Lung (tissue), 12 donors: ENCODE results near the gene CACNA1G. TPM values are rescaled to one million over a fixed set of nuclear protein-coding genes. Genes with fewer than 3 reads are reported as not detected.
A peak's percentile ranks its signal among the peaks of the same experiment; 100 is the strongest.

Experiments
- ATAC-seq: fragments of 200-7000 bp; cut with Tn5 transposase; one replicate; pipeline ENCODE4 v1.9.1; 2020; ENCODE audit warnings: moderate number of reproducible peaks; ENCODE audit not compliant: insufficient read depth, low FRiP score
- DNase-seq, 3 donors: peaks; one replicate each; pipeline ENCODE4 v3.0.0-alpha.2; 2013 to 2017
- H3K27ac ChIP-seq, 2 donors: one replicate each; pipeline ENCODE4 v1.5.1; 2013; ENCODE audit warnings: mild to moderate bottlenecking in 2 of 2, moderate library complexity in 2 of 2, control low read depth in 1 of 2, inconsistent platforms in 1 of 2, low read depth in 1 of 2, low read length in 1 of 2
- H3K27me3 ChIP-seq, 3 donors: one replicate each; pipeline ENCODE4 v1.5.1; 2013; ENCODE audit warnings: low read length in 2 of 3; ENCODE audit not compliant: control insufficient read depth in 3 of 3, insufficient read depth in 3 of 3
- H3K36me3 ChIP-seq, 4 donors: one replicate each; pipeline ENCODE4 v1.5.1; 2013; ENCODE audit warnings: low read length in 4 of 4, mild to moderate bottlenecking in 1 of 4, moderate library complexity in 1 of 4; ENCODE audit not compliant: control insufficient read depth in 4 of 4, insufficient read depth in 4 of 4
- H3K4me1 ChIP-seq, 5 donors: one replicate each; pipeline ENCODE4 v1.5.1; 2013; ENCODE audit warnings: low read length in 5 of 5, mild to moderate bottlenecking in 2 of 5, moderate library complexity in 1 of 5; ENCODE audit not compliant: control insufficient read depth in 5 of 5, insufficient read depth in 5 of 5
- H3K4me3 ChIP-seq: one replicate; pipeline ENCODE4 v1.5.1; 2013; ENCODE audit warnings: mild to moderate bottlenecking, control low read depth, moderate library complexity
- H3K9ac ChIP-seq, 2 donors: one replicate each; pipeline ENCODE4 v1.5.1; 2013; ENCODE audit warnings: low read length in 2 of 2, control low read depth in 1 of 2; ENCODE audit not compliant: insufficient read depth in 1 of 2
- H3K9me3 ChIP-seq, 4 donors: one replicate each; pipeline ENCODE4 v1.5.1; 2013; ENCODE audit warnings: low read length in 3 of 4, mild to moderate bottlenecking in 1 of 4, moderate library complexity in 1 of 4; ENCODE audit not compliant: control insufficient read depth in 4 of 4, insufficient read depth in 3 of 4
- CTCF ChIP-seq: IDR thresholded peaks from 2 replicates; pipeline ENCODE4 v1.5.1; 2012; ENCODE audit warnings: mild to moderate bottlenecking; ENCODE audit errors: control extremely low read depth, extremely low read depth
- WGBS, 2 donors: extraction: QIAGEN DNeasy Blood & Tissue Kit; methylation state at CpG; one replicate each; pipeline ENCODE4 v1.1.7; 2013; 5-methylcytosine and 5-hydroxymethylcytosine counted together
- polyA plus RNA-seq, 2 donors: library from polyadenylated mRNA; stranded (reverse); fragments of 200-250 nt; gene quantifications; one replicate each; pipeline ENCODE4 v1.2.1, GENCODE V29; 2013
- total RNA-seq, 2 donors: library from RNA; depleted of rRNA in 1 of 2; stranded (reverse); fragments of >200 nt in 1 of 2; gene quantifications; one replicate each; pipeline ENCODE4 v1.2.1, GENCODE V29; 2014 to 2021
- donor health status: control.
- donor health status: control.
- donor health status: Bipolar disorder and iron deficiency.
- donor health status: healthy.
- donor health status: DM: yes; HTN: yes; CAD: no.

CACNA1G gene
- total and polyA plus RNA-seq, 4 donors, result 0.14 to 3.6 (median 0.24) TPM

GRCh38 chr17:50656509-50656908 lies 96.0 kb downstream of the CACNA1G start:
- no peaks in the 10 kb centered on the region for H3K36me3 ChIP-seq
- peaks cover 2 to 40% (median 23%) of the 10 kb centered on the region in 5 donors for H3K4me1 ChIP-seq
- DNase-seq (no peak), ATAC-seq (no peak)
- no peak overlapping the region for H3K27ac ChIP-seq
- 96 to 98% methylated on average over 5 of the region's 5 CpGs for WGBS, 2 donors
- TF ChIP-seq CTCF, result no peak
- H3K27me3 ChIP-seq, result no peaks in the 10 kb centered on the region
- H3K4me3 ChIP-seq, result no peak overlapping the region
- H3K9me3 ChIP-seq, result peaks cover 0 to 4% (median 0%) of the 10 kb centered on the region in 4 donors
- no peak overlapping the region for H3K9ac ChIP-seq

GRCh38 chr17:50657054-50657453 lies 96.5 kb downstream of the CACNA1G start:
- H3K27me3 ChIP-seq, result no peaks in the 10 kb centered on the region
- ATAC-seq (no peak), DNase-seq (no peak)
- peaks cover 3 to 45% (median 23%) of the 10 kb centered on the region in 5 donors for H3K4me1 ChIP-seq
- no peaks in the 10 kb centered on the region for H3K36me3 ChIP-seq
- H3K27ac ChIP-seq, result no peak overlapping the region
- H3K9ac ChIP-seq, result no peak overlapping the region
- WGBS, 2 donors, result 93% methylated on average over 7 of the region's 7 CpGs
- H3K4me3 ChIP-seq, result no peak overlapping the region
- H3K9me3 ChIP-seq, result peaks cover 0 to 4% (median 0%) of the 10 kb centered on the region in 4 donors
- no peak for TF ChIP-seq CTCF

DNA sequence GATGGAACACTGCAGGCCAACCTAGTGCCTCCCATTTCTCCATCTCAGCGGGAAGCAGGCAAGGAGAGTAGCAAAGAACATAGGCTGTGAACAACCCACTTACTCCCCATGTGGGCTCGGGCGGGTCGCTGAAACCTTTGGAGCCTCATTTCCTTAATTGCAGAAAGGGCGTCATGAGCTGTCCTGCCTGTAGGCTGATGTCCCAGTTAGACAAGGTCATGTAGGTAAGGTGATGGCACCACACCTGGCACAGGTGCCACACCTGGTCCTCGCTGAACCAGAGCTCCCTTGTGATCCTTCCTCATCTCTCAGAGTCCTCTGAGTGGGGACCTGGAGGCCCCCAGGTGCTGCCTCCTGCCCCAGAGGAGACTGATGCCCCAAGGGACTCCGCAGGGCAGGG lies 97.1 kb downstream of the CACNA1G start:
- ATAC-seq (no peak), DNase-seq (no peak)
- 94 to 97% methylated on average over 7 of the region's 7 CpGs for WGBS, 2 donors
- TF ChIP-seq CTCF, result no peak
- no peaks in the 10 kb centered on the region for H3K36me3 ChIP-seq
- H3K4me3 ChIP-seq, result no peak overlapping the region
- peaks cover 0 to 1% (median 0%) of the 10 kb centered on the region in 4 donors for H3K9me3 ChIP-seq
- H3K27me3 ChIP-seq, result no peaks in the 10 kb centered on the region
- no peak overlapping the region for H3K9ac ChIP-seq
- H3K4me1 ChIP-seq, result peaks cover 3 to 47% (median 25%) of the 10 kb centered on the region in 5 donors
- H3K27ac ChIP-seq, result no peak overlapping the region

DNA sequence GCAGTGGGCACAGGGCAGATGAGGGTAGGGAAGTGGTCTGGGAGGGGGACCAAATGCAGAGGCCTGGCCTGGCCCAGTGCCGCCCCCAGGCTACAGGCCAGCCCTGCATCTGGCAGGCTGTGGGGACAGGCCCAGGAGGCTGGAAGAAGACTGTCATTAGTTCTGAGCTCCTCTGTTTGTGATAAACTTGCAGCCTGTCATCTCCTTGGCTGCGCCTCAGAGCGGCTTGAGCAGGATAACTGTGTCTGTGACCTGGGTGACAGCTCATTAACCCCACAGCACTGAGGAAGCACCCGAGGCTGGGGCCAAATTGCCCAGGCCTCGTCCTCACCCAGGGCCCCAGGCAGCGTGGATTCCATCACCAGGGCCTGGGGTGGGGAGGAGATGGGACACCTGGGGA lies 98.1 kb downstream of the CACNA1G start:
- H3K4me3 ChIP-seq, result no peak overlapping the region
- no peak for TF ChIP-seq CTCF
- DNase-seq (peak; percentile 92 to 96 (median 94)), ATAC-seq (no peak)
- H3K4me1 ChIP-seq, result peaks cover 3 to 47% (median 25%) of the 10 kb centered on the region in 5 donors
- peak overlapping the region in 1 of 2 donors; percentile 29 for H3K9ac ChIP-seq
- H3K27me3 ChIP-seq, result no peaks in the 10 kb centered on the region
- H3K9me3 ChIP-seq, result no peaks in the 10 kb centered on the region
- 80 to 87% methylated on average over 6 of the region's 6 CpGs for WGBS, 2 donors
- no peaks in the 10 kb centered on the region for H3K36me3 ChIP-seq
- H3K27ac ChIP-seq, result no peak overlapping the region
